Stimulated activated naive CD4-positive, alpha-beta T cell treated with Interleukin-2 at 50 U/mL for 16 hours (primary cell): ENCODE results near the gene DMBX1.

Source experiments
- DNase-seq: peaks from one replicate; lab custom pipeline; 2025; lab: John Stamatoyannopoulos, UW

DMBX1 gene

DNA sequence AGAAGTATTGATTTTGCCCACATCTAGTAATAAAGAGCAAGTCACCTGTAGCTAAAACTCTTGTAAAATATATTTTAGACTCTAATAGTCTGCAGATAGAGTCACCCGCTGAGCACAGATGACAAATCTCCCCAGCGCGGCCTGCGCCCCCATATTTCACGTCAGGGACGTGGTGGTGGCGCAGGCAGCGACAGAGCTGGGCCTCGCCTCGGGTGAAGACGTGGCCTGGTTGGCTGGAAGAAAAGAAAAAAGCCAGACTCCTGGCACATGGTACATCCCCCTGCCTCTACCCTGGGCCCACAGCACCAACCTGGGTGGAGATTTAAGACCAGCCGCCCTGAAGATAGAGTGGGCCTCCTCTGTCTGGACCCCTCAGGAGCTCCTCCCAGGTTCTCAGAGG is 6.0 kb upstream of the DMBX1 start:
- DNase-seq, result no peak

DNA sequence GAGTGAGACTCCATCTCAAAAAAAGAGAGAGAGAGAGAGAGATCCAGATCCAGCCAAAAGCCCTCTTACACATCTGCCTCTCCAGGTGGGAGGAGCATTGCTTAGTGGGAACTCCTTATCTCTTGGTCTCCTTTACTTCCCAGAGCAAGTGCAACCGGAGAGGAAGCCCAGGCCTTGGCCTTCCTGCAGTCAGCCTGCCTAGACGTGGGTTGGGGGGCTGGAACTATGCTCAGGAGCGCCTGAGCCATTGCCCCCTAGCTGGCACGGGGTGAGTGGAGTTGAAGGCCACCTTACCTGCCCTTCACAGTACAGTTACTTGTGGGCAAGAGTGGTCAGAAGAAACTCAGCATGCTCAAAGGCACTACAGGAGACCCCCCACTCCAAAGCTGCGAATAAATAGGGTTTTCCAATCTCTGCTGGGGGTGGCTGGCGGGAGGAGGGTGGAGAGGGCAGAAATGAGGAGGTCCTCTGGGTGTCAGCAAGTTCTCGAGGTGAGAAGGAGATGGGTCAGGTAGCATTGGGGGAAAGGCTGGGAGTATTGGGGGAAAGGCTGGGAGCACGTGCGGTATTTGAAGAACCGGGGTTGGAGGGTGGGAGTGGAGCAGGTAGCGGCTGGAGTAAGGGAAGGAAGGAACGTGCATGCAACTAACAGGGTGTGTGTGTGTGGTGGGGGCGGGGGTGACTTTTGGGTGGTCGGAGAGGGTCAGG is 4.7 kb upstream of the DMBX1 start:
- DNase-seq, result no peak

DNA sequence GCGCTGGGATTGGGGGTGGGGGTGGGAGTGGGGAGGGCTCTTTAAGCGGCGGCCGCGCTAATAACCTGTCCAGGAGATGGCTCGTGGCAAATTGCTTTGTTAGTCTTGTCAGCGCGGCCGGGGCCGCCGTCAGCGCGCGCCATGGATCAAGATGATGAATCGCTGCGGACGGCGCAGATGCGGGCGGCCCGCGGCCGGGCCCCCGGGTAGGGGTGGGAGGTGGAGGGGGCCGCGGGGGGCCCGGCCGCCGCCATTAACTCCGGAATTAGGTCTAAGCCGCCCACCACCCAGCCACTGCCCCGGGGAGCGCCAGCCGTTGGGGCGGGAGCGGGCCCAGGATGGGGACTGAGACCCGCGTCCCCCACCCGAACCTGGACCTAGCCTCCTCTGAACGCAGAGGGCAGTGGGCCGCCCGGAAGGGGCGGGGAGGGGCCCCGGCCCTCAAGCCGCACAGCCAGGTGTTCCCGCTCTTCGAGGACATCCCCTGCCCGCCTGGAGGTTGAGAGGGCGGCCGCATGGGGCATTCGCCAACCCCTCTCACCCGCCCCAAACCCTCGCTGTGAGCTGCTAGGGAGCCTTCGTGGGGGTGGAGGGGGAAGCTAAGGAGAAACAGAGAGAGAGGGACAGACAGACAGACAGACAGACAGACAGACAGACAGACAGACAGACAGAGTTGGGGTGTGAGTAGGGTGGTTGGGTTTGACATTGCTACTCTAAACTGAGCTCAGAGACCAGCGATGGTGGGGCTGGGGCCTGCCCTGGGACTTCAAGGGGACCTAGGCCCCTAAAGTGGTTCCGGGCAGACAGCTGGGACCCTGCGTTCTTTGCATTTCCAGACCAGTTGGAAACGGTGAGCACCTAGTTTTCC is 3.8 kb upstream of the DMBX1 start:
- DNase-seq, result no peak

DNA sequence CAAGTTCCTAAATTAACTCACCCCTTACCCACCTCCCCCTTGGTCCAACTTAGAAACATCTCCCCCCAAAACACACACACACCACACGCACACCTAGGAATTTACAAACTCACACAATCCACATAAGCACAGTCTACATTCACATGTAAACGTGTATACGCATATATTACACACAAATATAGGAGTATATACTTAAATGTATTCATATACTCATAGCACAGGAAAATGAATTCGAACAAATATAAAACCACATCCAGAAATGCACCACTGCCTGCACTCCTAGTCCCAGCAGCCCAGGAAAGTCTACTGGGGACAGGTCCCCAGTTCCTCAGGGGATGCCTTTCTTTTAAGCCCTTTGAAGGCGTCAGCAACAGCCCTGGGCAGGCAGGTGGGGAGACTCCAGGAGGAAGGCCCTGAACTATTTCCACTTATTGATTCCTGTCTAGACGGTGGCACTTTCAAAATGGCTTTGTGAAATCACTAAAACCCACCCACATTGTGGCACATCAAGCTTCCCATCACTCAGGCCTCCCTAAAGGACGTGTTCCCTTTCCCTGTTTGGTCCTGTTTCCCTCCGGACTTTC is 3.1 kb upstream of the DMBX1 start:
- no peak for DNase-seq

DNA sequence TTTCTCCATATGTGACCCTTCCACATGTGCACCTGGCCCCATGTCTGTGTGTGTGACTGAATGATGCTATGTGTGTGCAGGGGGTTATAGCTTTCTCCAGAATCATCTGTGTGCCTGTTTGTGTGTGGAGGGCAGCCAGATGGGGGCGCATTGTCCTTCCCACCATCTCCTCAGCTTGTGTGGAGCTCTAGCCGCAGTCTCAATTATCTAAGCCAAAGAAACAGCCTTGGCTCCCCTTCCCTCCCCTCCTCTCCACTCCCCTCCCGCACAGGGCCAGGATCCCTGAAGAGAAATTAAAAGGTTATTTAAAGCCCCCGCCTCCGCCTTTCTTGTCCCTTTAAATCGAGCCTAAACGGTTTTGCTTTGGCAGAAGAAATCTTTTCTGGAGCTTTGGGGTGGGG is 1.8 kb upstream of the DMBX1 start:
- DNase-seq, result no peak

DNA sequence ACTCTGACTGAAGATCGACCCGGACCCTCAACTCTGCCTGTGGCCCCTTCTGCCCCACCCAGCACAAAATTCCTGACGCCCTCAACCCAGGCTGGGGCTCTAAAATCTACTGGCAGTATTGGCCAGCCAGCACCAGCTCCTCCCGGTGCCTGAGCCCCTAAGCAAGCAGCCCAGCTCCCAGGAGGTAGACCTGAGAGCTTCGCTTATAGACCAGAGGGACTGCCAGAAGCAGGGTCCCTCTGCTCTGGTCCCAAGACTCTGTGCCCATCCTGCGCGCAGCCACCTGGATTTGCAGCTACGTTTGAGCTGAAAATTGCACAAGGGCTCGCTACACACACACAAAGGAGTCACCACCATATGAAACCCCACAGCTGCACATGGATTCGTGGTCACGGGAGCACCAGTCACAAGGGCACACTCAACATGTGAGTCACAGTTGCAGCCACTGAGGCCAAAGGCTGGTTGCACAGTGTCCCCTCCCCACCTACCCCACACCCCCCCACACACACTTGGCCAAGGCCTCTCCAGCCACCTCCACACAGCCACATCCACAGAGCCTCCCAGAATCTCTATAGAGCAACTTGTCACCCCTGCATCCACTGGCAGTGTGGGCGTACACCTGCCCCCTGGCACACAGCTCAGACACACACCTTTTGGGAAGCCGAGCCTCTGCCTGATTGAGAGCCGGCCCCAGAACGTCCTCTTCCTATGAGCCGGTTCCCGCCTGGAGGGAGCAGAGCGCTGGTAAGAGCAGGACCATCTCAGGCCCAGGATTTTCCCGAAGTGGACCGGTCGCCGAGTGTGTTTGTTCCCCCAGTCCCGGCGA is 1.1 kb upstream of the DMBX1 start:
- no peak for DNase-seq

DNA sequence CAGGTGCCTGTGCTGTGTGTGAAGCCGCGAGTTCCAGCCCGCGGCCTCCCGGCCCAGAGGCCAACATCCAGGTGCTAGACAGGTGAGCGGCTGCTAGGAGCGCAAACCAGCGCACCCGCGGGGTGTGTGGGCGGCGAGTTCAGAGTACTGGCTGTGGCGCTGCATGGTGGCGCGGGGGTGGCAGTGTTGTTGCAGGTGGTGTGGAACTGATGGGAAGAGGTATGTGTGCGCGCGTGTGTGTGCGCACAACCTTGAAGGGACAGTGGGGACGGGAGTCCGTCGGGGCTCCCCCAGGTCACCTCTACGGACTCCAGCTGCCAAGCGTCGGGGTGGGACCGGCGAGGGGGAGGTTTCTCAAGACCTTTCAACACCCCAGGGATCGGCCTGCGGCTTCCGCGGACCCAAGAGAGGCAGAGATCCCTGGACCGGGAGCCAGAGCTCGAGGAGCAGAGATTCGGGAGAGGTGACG is 433 bp upstream of the DMBX1 start:
- peak; percentile 36 for DNase-seq

DNA sequence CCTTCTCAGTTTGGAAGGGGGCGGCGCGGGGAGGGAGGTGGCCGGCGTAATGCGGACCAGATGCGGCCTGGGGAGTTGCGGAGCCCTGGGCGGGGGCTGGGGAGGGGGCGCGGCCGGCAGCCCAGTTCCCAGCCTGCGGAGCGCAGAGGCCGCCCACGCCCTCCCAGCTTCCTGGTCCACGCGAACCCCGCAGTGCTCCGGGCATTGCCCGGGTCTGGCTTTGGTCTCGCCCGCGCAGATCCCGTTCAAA is 695 bp downstream of the DMBX1 start:
- DNase-seq, result no peak

DNA sequence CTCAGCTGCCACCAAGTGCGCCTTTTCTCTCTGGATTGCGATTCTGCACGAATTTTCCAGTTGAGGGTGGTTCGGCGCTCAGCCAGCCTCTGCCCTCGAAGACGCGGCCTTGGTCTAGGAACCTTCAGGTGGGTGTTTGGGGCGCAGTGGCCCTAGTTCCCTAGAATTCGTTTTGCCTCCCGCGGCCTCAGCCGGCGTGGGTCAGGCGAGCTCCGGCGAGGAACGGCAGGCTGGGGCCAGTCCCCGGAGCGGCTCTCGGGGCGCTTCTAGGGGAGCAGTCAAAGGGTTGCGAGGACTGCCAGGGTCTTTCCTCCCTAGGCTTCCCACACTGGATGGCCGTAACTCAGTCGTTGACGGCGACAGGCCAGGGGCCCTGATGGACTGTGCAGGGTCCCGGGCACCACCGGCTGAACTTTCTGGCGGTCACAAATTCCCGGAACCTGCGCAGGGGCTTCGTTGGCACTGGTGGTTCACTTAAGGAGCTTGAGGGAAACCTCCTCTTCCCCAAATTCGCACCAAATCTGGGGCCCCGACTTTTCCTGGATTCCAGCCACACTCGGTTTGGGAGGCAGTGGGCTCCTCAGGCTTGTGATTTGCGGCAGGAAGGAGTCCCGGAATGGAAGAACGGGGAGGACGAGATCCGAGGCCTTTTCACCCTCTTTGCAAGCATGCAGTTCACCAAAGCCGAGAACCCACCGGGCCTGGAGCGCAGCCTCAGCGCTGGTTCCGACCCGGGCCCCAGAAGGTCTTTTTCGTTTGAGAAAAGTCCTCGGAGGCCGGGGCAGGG is 1.2 kb downstream of the DMBX1 start:
- no peak for DNase-seq

DNA sequence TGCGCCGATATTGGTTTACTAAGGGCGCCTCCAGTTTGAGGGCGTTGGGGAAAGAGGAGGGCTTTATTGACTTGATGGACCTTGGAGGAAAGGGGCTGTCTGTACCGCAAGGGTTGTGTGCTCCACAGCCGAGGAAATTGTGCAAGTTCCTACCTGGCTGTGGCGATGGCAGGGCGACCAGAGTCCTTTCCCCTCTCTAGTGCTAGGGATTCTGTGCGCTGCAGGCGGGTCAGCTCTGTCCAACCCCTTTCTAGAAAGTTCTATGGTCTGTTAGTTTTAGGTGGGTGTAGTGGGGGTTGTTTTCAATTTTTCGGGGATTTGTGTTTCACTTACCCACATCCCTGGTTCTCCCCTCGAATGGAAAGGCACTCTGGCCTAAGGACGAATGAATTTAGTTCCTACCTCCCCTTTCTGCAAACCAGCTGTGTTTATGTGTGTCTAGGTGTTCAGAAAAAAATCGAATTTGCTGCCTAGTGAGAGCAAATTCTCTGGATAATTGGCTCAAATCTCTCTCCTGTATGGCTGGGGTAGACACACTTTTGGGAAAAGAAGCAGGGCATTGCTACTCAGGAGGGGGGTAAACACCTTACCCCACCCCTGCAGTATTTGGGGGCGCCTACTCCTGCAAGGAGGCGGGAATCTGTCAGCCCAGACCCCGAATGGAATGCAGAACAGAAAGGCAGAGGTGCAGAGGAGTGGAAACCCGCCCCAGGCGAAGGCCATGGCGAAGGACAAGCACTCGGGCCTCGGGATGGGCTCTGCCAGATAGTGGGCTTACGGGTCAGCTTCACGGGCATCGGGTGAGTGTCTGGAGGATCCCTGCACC is 2.0 kb downstream of the DMBX1 start:
- DNase-seq, result no peak

DNA sequence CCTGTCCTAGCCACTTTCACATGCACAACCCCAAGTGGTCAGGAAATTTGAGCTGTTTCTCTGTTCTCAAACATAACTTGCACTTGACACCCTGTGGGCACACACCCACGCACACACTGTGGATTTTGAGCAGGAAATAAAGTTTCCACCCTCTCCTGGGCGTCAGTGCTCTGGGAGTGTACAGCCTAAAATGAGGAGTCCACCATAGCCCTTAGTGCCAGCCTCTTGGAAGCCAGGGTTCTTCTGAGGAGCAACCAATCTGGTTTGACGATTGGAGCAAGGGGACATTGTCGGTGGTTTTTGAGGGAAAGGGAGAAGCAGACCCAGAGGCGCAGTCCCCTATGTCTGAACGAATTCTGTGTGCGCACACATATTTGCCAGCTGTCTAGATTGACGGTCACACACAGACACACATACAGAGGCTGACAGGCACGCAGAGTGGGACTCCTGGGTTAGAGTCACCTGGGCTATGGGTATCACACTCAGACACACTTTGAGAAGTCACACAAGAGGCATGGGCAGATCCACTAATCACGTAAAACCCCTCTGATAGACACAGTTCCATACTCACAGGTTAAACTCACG is 2.7 kb downstream of the DMBX1 start:
- no peak for DNase-seq

DNA sequence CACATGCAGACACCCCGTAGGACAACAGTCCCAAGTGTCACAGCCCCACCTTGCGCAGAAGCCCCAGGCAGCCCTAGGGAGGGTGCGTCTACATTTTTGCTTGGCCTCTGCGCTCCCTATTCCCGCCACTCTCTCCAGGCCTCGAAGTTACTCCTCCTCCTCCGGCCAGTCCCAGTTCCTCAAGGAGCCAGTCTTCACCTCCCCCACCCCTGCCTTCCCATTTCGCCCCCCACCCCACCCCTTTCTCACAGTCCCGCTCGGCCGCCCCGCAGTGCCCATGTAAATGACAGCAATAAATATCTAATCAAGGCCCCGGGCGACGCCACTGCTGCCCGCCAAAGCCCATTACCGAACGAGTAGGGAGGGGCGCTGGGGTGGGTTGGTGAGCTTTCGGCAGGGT is 3.2 kb downstream of the DMBX1 start:
- no peak for DNase-seq

DNA sequence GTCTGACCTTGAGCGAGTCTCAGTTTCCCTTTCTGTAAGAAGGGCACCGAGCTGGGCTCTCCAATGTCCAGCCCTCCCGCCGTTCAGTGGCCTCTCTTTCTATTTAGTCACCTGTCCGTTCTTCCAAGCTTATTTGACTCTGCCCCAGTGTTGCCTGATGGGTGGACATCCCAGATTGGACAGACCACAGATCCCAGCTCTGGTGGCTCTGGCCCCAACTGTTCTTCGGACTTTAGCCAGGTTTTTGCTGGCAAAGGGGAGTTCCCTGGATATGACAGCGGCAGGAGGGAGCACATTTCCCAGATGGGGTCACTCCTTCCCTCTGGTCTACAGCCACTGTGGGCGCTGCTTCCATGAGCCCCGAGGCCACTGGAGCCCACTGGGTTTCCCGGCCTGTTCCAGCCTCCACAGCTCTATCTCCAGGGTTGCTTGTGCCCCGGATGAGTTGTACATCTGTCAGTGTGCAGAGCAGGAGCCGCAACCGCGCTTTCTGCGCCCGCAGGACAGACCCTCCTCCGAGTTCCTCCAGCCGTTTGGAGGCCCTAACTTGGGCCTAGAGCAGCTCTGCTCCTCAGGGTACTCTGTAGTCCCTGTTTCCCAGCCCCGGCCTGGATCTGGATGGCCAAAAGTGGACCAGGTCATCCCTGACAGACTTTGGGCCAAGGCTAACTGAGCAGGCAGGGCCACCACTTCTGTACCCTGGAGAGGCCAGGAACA is 3.8 kb downstream of the DMBX1 start:
- DNase-seq, result no peak

DNA sequence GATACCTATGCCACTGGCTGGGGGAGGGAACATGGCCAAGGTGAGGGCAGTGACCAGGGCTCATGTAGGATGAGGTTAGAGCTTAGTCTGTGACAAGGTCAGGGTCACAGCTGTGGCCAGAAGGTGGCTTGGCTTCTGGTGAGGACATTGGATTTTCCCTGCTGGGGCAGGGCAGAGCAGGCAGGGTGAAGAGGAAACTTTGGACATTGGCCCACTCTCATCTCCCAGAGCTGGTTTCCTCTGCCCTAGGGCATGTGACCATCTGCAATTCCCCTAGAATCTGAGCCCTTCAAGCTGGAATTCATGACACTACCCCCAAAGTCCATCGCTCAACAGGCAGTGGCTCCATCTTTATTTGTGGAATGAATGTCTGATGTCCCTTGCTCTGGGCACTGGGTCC is 5.3 kb downstream of the DMBX1 start:
- DNase-seq, result no peak

DNA sequence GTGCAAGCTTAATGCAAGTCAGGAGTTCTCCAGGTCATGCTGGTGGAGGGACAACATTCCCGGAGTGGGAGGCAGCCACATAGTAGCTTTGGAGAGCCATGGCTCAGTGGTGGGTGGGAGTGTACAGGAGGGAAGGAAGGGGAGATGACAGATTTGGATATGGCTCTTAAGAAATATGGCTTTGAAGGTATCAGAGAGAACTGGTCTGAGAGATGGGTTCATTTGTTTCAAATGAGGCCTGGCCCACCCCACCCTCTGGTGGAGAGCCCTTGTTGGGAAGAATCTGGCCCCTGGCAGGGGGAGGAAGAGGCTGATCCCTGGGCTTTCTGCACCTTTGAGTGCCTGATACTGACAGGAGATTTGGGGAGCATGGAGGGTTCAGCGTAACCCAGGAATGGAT is 6.1 kb downstream of the DMBX1 start:
- no peak for DNase-seq

DNA sequence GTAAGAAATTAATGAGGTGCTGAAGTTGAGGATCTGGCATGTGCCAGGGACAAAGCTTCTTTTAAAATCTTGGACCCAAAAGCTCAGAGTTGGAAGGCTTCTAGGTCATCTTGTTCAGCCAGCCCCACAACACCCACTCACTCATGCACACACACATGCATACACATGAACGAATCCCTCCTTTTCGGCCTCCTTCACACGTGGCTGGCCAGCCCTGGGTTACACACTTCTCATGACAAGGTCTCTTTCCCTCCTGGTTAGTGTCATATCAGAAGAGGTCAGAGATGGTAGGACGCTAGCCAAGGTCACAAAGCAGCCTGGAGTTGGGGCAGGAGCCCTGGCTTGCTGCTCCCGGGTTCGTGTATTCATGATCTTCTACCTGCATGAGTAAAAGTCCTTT is 6.9 kb downstream of the DMBX1 start:
- no peak for DNase-seq

DNA sequence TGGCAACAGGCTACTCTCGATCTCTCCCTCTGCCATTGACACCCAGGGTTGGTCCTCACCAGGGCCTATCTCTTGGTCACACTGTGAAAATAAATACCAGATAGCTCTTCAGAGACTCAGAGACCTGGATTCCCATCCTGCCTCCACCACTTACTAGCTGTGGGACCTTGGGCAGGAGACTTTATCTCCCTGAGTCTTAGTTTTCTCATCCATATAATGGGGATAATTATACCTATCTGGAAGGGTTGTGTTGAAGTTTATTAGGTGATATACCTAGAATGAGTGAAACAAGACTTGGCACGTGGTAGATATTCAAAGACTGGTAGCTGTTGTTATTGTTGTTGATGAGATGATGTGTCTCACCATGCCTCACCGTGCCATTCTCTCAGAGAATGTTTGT is 7.4 kb downstream of the DMBX1 start:
- DNase-seq, result no peak

DNA sequence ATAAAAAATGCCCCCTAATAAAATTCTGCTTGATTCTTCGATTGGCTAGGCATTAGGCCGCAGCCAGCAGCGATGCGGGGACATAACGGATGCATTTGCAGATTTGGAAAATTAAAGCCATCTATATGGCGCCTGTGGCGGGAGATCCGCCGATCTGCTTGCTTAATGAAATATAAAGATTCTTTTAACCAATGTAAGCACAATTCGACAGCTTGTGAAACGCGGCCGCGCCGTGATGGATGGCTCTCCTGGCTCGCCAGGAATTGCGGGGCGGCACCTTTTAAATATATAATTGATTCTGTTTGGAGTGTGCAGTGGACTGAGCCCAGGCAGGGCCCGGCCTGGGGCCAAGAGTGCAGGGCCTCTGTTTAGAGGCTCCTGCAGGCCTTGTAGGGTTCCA is 8.0 kb downstream of the DMBX1 start:
- no peak for DNase-seq

DNA sequence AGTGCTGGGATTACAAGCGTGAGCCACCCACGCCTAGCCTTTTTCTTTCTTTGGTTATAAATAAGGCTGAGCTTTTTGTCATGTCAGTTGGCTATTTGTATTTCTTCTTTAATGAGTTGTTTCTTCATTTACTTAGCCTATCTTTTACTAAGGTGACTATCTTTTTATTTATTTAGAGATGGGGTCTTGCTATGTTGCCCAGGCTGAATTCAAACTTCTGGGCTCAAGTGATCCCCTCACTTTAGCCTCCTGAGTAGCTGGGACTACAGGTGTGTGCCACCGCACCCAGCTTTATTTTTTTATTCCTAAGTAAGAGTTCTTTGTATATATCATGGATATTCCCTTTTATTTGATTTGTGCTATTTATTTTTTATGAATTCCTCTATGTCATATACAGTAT is 11.9 kb downstream of the DMBX1 start:
- no peak for DNase-seq

DNA sequence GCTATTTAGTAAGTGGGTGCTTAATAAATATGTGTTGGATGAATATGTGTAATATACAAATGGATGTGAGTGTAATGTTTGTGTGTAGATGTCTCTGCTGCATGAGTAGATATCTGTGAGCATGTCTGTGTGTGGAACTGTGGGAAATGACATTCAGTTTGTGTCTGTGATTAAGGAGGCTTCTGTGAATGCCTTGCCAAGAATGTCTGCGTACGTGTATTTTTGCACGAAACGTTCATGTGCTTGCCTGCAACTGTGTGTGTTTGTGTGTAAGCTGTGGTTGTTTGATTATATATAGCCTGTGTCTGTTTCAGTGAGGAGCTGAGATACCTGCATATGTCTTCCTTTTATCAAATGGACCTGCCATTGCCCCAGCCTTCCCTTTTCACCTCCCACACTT is 13.8 kb downstream of the DMBX1 start:
- no peak for DNase-seq
